ENCODE measurements around the gene BCAR3.
A peak's percentile ranks its signal among the peaks of the same experiment; 100 is the strongest.

BCAR3 gene

GRCh38 chr1:93576346-93576745 lies 105.3 kb downstream of the BCAR3 start:
- H3K36me3 ChIP-seq (ENCODE audit: control insufficient read depth in 1 of 2, insufficient read depth in 2 of 2, low read depth in 1 of 2, low read length in 2 of 2) = peaks cover 58 to 94% of the 10 kb centered on the region in 2 experiments
- H3K27me3 ChIP-seq (ENCODE audit: control insufficient read depth in 1 of 2, insufficient read depth in 1 of 2, low read length in 2 of 2) = no peaks in the 10 kb centered on the region
- H2AK5ac ChIP-seq (ENCODE audit: low read length, severe bottlenecking) = peak overlapping the region; percentile 35
- H3K9me3 ChIP-seq (ENCODE audit: control insufficient read depth, low read length) = no peaks in the 10 kb centered on the region
- no peak overlapping the region for H2BK12ac ChIP-seq (ENCODE audit: low read length in 2 of 2)
- H3K9ac ChIP-seq (ENCODE audit: low read length) = peak overlapping the region; percentile 68
- no peak overlapping the region for H4K91ac ChIP-seq (ENCODE audit: low read length)
- no peak overlapping the region for H3K23ac ChIP-seq (ENCODE audit: low read length in 2 of 2)
- H2BK120ac ChIP-seq (ENCODE audit: low read depth, low read length) = no peak overlapping the region
- H3K4me2 ChIP-seq (ENCODE audit: low read length, poor library complexity, severe bottlenecking) = no peak overlapping the region
- H2BK5ac ChIP-seq (ENCODE audit: low read depth, low read length, poor library complexity, severe bottlenecking) = no peak overlapping the region
- H3K4ac ChIP-seq (ENCODE audit: low read depth in 1 of 2, low read length in 2 of 2) = no peak overlapping the region
- no peak overlapping the region for H2AFZ ChIP-seq (ENCODE audit: low read depth, low read length)
- H3K4me3 ChIP-seq (ENCODE audit: insufficient read depth in 1 of 2, low read depth in 1 of 2, low read length in 2 of 2) = no peak overlapping the region
- H3K27ac ChIP-seq (ENCODE audit: low read length, poor library complexity, severe bottlenecking) = peak overlapping the region; percentile 20
- DNase-seq = no peak
- H3K4me1 ChIP-seq (ENCODE audit: control insufficient read depth, insufficient read depth, low read depth, low read length) = peaks cover 32% of the 10 kb centered on the region
- no peak overlapping the region for H4K8ac ChIP-seq (ENCODE audit: low read length)
- peaks cover 39% of the 10 kb centered on the region for H3K79me1 ChIP-seq (replicated peaks; ENCODE audit: low read length, poor library complexity, severe bottlenecking)
- H3K14ac ChIP-seq (ENCODE audit: low read length in 2 of 2) = no peak overlapping the region
- no peak overlapping the region for H3K18ac ChIP-seq (ENCODE audit: low read depth in 1 of 2, low read length in 2 of 2)
- WGBS = 93% methylated on average over 7 of the region's 9 CpGs
- no peak overlapping the region for H2BK15ac ChIP-seq (ENCODE audit: low read depth, poor library complexity, severe bottlenecking)

GRCh38 chr1:93575621-93576284 lies 105.9 kb downstream of the BCAR3 start:
- H2BK120ac ChIP-seq (ENCODE audit: low read depth, low read length) = no peak overlapping the region
- no peak overlapping the region for H3K18ac ChIP-seq (ENCODE audit: low read depth in 1 of 2, low read length in 2 of 2)
- H2BK12ac ChIP-seq (ENCODE audit: low read length in 2 of 2) = no peak overlapping the region
- H2BK5ac ChIP-seq (ENCODE audit: low read depth, low read length, poor library complexity, severe bottlenecking) = no peak overlapping the region
- no peak overlapping the region for H3K4me3 ChIP-seq (ENCODE audit: insufficient read depth in 1 of 2, low read depth in 1 of 2, low read length in 2 of 2)
- H3K36me3 ChIP-seq (ENCODE audit: control insufficient read depth in 1 of 2, insufficient read depth in 2 of 2, low read depth in 1 of 2, low read length in 2 of 2) = peaks cover 60 to 93% of the 10 kb centered on the region in 2 experiments
- H4K91ac ChIP-seq (ENCODE audit: low read length) = no peak overlapping the region
- no peak for DNase-seq
- peak overlapping the region; percentile 20 for H3K27ac ChIP-seq (ENCODE audit: low read length, poor library complexity, severe bottlenecking)
- peak overlapping the region; percentile 68 for H3K9ac ChIP-seq (ENCODE audit: low read length)
- WGBS = 93% methylated on average over 10 of the region's 10 CpGs
- no peak overlapping the region for H4K8ac ChIP-seq (ENCODE audit: low read length)
- no peaks in the 10 kb centered on the region for H3K9me3 ChIP-seq (ENCODE audit: control insufficient read depth, low read length)
- no peak overlapping the region for H3K4ac ChIP-seq (ENCODE audit: low read depth in 1 of 2, low read length in 2 of 2)
- H3K23ac ChIP-seq (ENCODE audit: low read length in 2 of 2) = no peak overlapping the region
- no peaks in the 10 kb centered on the region for H3K27me3 ChIP-seq (ENCODE audit: control insufficient read depth in 1 of 2, insufficient read depth in 1 of 2, low read length in 2 of 2)
- H2AFZ ChIP-seq (ENCODE audit: low read depth, low read length) = no peak overlapping the region
- H2BK15ac ChIP-seq (ENCODE audit: low read depth, poor library complexity, severe bottlenecking) = no peak overlapping the region
- H3K14ac ChIP-seq (ENCODE audit: low read length in 2 of 2) = no peak overlapping the region
- peaks cover 39% of the 10 kb centered on the region for H3K79me1 ChIP-seq (replicated peaks; ENCODE audit: low read length, poor library complexity, severe bottlenecking)
- no peak overlapping the region for H3K4me2 ChIP-seq (ENCODE audit: low read length, poor library complexity, severe bottlenecking)
- no peak overlapping the region for H2AK5ac ChIP-seq (ENCODE audit: low read length, severe bottlenecking)
- peaks cover 32% of the 10 kb centered on the region for H3K4me1 ChIP-seq (ENCODE audit: control insufficient read depth, insufficient read depth, low read depth, low read length)

GRCh38 chr1:93574991-93575390 lies 106.6 kb downstream of the BCAR3 start:
- no peak overlapping the region for H3K9ac ChIP-seq (ENCODE audit: low read length)
- H3K18ac ChIP-seq (ENCODE audit: low read depth in 1 of 2, low read length in 2 of 2) = no peak overlapping the region
- no peak overlapping the region for H3K4me3 ChIP-seq (ENCODE audit: insufficient read depth in 1 of 2, low read depth in 1 of 2, low read length in 2 of 2)
- no peak overlapping the region for H2BK12ac ChIP-seq (ENCODE audit: low read length in 2 of 2)
- no peak overlapping the region for H3K23ac ChIP-seq (ENCODE audit: low read length in 2 of 2)
- no peak overlapping the region for H4K8ac ChIP-seq (ENCODE audit: low read length)
- 97% methylated on average over 6 of the region's 6 CpGs for whole genome bisulfite sequencing
- no peak overlapping the region for H2BK15ac ChIP-seq (ENCODE audit: low read depth, poor library complexity, severe bottlenecking)
- no peaks in the 10 kb centered on the region for H3K27me3 ChIP-seq (ENCODE audit: control insufficient read depth in 1 of 2, insufficient read depth in 1 of 2, low read length in 2 of 2)
- no peak overlapping the region for H4K91ac ChIP-seq (ENCODE audit: low read length)
- H2BK5ac ChIP-seq (ENCODE audit: low read depth, low read length, poor library complexity, severe bottlenecking) = no peak overlapping the region
- H3K14ac ChIP-seq (ENCODE audit: low read length in 2 of 2) = no peak overlapping the region
- H2AK5ac ChIP-seq (ENCODE audit: low read length, severe bottlenecking) = no peak overlapping the region
- no peak overlapping the region for H2AFZ ChIP-seq (ENCODE audit: low read depth, low read length)
- no peak for DNase-seq
- peaks cover 30% of the 10 kb centered on the region for H3K4me1 ChIP-seq (ENCODE audit: control insufficient read depth, insufficient read depth, low read depth, low read length)
- H3K27ac ChIP-seq (ENCODE audit: low read length, poor library complexity, severe bottlenecking) = no peak overlapping the region
- peaks cover 63 to 95% of the 10 kb centered on the region in 2 experiments for H3K36me3 ChIP-seq (ENCODE audit: control insufficient read depth in 1 of 2, insufficient read depth in 2 of 2, low read depth in 1 of 2, low read length in 2 of 2)
- H3K4me2 ChIP-seq (ENCODE audit: low read length, poor library complexity, severe bottlenecking) = no peak overlapping the region
- no peak overlapping the region for H2BK120ac ChIP-seq (ENCODE audit: low read depth, low read length)
- H3K4ac ChIP-seq (ENCODE audit: low read depth in 1 of 2, low read length in 2 of 2) = no peak overlapping the region
- H3K79me1 ChIP-seq (replicated peaks; ENCODE audit: low read length, poor library complexity, severe bottlenecking) = peaks cover 42% of the 10 kb centered on the region
- H3K9me3 ChIP-seq (ENCODE audit: control insufficient read depth, low read length) = no peaks in the 10 kb centered on the region

GRCh38 chr1:93574511-93574910 lies 107.1 kb downstream of the BCAR3 start:
- WGBS = 90% methylated on average over 7 of the region's 7 CpGs
- H2BK120ac ChIP-seq (ENCODE audit: low read depth, low read length) = no peak overlapping the region
- H3K14ac ChIP-seq (ENCODE audit: low read length in 2 of 2) = no peak overlapping the region

More at GRCh38 chr1:93574511-93574910, 107.1 kb downstream of the BCAR3 start:
- peaks cover 43% of the 10 kb centered on the region for H3K79me1 ChIP-seq (replicated peaks; ENCODE audit: low read length, poor library complexity, severe bottlenecking)
- H2AFZ ChIP-seq (ENCODE audit: low read depth, low read length) = no peak overlapping the region
- no peak overlapping the region for H3K9ac ChIP-seq (ENCODE audit: low read length)
- peaks cover 25% of the 10 kb centered on the region for H3K4me1 ChIP-seq (ENCODE audit: control insufficient read depth, insufficient read depth, low read depth, low read length)
- H4K91ac ChIP-seq (ENCODE audit: low read length) = no peak overlapping the region
- H2BK5ac ChIP-seq (ENCODE audit: low read depth, low read length, poor library complexity, severe bottlenecking) = no peak overlapping the region
- H3K23ac ChIP-seq (ENCODE audit: low read length in 2 of 2) = no peak overlapping the region
- no peak overlapping the region for H2AK5ac ChIP-seq (ENCODE audit: low read length, severe bottlenecking)
- DNase-seq = no peak
- H3K18ac ChIP-seq (ENCODE audit: low read depth in 1 of 2, low read length in 2 of 2) = no peak overlapping the region
- H2BK12ac ChIP-seq (ENCODE audit: low read length in 2 of 2) = no peak overlapping the region
- H4K8ac ChIP-seq (ENCODE audit: low read length) = no peak overlapping the region
- no peak overlapping the region for H2BK15ac ChIP-seq (ENCODE audit: low read depth, poor library complexity, severe bottlenecking)
- H3K27ac ChIP-seq (ENCODE audit: low read length, poor library complexity, severe bottlenecking) = no peak overlapping the region
- H3K4ac ChIP-seq (ENCODE audit: low read depth in 1 of 2, low read length in 2 of 2) = no peak overlapping the region
- no peak overlapping the region for H3K4me3 ChIP-seq (ENCODE audit: insufficient read depth in 1 of 2, low read depth in 1 of 2, low read length in 2 of 2)
- H3K4me2 ChIP-seq (ENCODE audit: low read length, poor library complexity, severe bottlenecking) = no peak overlapping the region
- no peaks in the 10 kb centered on the region for H3K9me3 ChIP-seq (ENCODE audit: control insufficient read depth, low read length)
- no peaks in the 10 kb centered on the region for H3K27me3 ChIP-seq (ENCODE audit: control insufficient read depth in 1 of 2, insufficient read depth in 1 of 2, low read length in 2 of 2)
- H3K36me3 ChIP-seq (ENCODE audit: control insufficient read depth in 1 of 2, insufficient read depth in 2 of 2, low read depth in 1 of 2, low read length in 2 of 2) = peaks cover 61 to 96% of the 10 kb centered on the region in 2 experiments

Data from mesenchymal stem cell (in vitro differentiated cells and primary cell).